GM12864 (cell line): ENCODE measurements around the gene ADORA2B.

Experiments
- DNase-seq: peaks from one replicate; pipeline ENCODE4 v3.0.0-alpha.2; 2011; ENCODE audit warnings: low read depth
- H3K4me3 ChIP-seq: 2 replicates; pipeline ENCODE4 v1.5.1; 2011; ENCODE audit warnings: mild to moderate bottlenecking, low read depth, low read length, control low read depth
- TF ChIP-seq, protein P1 (sequence below): IDR thresholded peaks from 2 replicates; pipeline ENCODE4 v1.5.1; 2011; ENCODE audit warnings: low read depth, mild to moderate bottlenecking, moderate library complexity, low read length, control low read depth, inconsistent platforms; ENCODE audit errors: missing control alignments

Gene ADORA2B

DNA sequence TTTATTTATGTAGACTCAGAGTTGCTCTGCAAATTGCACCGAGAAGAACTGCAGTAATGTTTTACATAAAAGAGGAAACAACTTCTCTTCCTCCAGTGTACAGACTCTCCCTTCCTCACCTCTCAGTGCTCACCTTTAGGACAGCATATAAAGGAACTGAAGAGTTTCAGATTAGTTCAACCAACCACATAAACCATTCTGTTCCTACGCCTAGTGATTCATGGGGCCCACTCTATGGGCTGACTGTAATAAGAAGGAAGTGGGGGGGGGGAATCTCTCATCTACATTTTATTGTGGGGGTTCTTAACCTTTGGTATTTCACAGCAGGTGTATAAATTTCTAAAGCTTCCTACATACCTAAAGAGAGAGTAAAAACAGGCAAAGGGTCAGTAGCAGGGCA, 36.3 kb downstream of the ADORA2B start:
- no peak overlapping the region for H3K4me3 ChIP-seq
- peak; percentile 45 for DNase-seq
- TF ChIP-seq, protein P1, sequence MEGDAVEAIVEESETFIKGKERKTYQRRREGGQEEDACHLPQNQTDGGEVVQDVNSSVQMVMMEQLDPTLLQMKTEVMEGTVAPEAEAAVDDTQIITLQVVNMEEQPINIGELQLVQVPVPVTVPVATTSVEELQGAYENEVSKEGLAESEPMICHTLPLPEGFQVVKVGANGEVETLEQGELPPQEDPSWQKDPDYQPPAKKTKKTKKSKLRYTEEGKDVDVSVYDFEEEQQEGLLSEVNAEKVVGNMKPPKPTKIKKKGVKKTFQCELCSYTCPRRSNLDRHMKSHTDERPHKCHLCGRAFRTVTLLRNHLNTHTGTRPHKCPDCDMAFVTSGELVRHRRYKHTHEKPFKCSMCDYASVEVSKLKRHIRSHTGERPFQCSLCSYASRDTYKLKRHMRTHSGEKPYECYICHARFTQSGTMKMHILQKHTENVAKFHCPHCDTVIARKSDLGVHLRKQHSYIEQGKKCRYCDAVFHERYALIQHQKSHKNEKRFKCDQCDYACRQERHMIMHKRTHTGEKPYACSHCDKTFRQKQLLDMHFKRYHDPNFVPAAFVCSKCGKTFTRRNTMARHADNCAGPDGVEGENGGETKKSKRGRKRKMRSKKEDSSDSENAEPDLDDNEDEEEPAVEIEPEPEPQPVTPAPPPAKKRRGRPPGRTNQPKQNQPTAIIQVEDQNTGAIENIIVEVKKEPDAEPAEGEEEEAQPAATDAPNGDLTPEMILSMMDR, result no peak

DNA sequence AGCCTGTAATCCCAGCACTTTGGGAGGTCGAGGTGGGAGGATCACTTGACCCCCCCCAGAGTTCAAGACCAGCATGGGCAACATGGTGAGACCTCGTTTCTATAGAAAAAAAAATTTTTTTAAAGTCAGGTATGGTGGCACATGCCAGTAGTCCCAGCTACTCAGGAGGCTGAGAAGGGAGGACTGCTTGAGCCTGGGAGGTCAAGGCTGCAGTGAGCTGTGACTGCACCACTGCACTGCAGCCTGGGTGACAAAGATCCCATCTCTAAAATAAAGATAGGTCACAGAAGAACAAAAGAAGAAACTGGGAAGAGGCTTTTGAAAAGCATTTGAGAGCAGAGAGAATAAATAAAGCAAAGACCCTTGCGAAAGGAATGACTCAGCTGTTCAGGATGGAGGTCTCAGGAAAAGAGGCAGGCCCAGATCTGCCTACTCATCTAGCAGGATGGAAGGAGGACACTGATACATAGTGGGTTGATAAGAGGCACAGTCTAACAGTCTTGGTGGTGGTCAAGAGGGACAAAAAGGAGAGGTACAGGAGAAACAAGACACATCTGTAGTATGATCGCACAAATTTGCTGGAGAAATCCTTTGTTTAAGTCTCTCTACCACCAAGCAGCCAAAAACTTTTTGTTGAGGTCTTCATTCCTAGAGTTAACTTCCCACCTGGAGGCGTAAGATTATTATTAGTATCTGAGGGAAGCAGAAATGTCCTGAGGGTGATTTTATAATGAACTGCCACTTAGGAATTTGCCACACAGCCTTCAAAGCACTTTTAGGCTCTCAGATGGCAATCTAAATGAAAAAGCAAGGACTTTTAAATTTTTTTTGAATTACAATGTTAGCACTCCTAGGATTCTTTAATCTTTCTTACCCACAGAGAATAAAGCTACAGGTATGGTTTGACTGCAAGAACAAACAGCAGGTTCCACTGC, 37.0 kb downstream of the ADORA2B start:
- H3K4me3 ChIP-seq, result no peak overlapping the region
- TF ChIP-seq, protein P1, result no peak
- no peak for DNase-seq

DNA sequence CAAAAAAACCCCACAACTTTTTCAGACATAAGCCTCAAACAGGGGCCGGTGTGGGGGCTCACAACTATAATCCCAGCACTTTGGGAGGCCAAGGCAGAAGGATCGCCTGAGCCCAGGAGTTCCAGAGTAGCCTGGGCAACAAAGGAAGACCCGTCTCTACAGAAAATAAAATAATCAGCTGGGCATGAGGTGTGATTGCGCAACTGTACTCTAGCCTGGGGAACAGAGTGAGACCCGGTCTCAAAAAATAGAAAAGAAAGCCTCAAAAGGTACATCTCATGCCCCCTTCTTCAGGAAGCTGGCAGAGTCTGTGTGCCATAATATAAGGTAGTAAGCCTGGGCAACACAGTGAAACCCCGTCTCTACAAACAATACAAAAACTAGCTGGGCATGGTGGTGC, 51.4 kb downstream of the ADORA2B start:
- DNase-seq, result no peak
- TF ChIP-seq, protein P1, result no peak
- H3K4me3 ChIP-seq, result no peak overlapping the region

DNA sequence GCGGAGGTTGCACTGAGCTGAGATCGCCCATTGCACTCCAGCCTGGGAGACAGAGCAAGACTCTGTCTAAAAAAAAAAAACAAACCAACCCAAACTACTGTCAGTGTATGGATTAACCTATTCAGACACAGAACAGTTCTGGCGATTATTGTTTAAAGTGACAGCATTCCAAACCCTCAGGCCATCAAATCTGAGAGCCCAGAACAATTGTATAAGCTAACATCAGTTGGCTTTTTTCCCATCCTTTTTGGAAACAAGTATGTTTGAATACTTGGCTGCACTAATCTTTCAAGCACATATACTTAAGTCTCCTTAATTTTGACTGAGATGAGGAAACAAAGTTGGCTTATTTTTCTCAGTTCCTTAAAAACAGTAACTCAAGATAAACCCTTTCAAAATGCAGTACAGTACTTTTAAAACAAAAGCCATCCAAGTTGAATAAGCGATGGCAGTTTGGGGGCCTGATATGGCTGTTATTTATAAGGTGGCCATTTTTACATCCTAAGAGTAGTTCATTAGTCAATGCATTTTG, 53.2 kb downstream of the ADORA2B start:
- no peak for DNase-seq
- TF ChIP-seq, protein P1, result no peak
- no peak overlapping the region for H3K4me3 ChIP-seq

DNA sequence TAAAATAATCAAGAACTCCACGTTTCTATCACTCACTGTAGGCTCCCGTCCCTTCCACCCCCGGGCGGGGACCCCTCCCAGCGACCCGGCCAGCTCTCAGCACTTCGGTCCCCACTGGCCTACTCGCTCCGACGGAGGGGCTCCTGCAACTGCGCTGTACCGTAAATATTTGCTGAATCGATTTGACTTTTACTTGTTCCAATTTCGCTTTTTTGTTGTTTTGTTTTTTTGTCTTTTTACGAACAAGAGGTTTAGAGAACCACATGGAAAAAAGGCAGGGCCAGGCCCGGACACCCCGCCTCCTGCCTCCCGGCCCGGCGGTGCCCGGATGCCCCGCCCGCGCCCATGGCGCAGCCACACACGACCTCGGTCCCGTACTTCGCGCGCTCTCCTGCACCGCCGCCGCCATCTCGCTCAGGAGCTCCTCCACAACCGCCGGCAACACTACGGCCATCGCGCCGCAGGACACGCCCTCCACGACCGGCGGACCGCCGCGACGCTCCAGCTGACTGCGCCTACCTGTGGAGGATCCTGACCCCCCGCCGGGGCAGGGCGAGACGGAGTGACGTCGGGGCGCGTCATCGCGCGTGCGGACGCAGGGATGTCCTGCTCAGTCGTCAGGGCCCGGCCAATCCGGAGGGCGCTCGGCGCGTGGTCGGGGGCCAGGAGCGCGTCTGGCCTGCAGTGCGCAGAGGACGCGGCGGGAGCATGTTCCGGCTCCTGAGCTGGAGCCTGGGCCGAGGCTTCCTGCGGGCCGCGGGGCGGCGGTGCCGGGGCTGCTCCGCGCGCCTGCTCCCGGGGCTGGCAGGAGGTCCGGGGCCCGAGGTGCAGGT, 54.4 kb downstream of the ADORA2B start, which contains the start of the genes TTC19 and ZSWIM7:
Gene TTC19 (plus strand): TSS at position 684 of the 833 bp plus-strand sequence. CDS start 25 bp downstream, at position 709.
Gene ZSWIM7 (minus strand): TSS at position 564 of the 833 bp plus-strand sequence. CDS start 110 bp downstream, at position 454.
- peak; percentile 85 for DNase-seq
- TF ChIP-seq, protein P1, result no peak
- H3K4me3 ChIP-seq, result peak within 1 kb of the TSS; percentile 74

DNA sequence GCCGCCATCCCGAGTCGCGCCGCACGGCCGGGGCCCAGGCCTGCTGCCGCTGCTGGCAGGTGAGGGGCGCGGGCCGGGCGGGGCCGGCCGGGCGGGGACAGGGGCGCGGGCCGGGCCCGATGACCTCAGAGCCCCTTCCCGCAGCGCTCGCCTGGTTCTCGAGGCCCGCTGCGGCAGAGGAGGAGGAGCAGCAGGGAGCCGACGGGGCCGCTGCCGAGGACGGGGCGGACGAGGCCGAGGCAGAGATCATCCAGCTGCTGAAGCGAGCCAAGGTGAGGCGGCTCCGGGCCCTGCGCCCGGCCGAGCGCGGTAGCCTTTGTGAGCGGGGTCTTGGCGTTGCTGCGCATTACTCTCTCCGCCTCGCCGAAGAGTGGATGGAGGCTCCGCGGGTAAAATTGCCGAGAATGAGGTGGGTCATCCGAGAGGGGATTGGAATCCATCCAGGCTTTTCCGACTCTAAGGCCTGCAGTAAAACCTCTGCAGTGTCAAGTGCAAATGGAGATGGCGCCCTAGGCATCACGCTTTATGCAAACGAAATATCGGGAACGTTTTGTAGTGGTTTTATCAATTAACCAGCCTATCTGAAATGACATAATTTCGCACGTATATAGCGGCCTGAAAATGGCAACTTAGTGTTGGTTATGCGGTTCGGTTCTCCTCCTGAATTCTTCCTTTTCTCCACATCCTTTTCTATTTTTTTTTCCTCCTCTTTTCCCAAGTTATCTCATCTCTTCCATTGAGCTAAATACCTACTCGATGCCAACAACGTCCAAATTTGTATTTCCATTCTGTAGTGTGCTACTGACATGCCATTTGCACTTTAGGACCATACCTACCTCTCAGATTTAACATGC, 55.3 kb downstream of the ADORA2B start:
- TF ChIP-seq, protein P1, result no peak
- H3K4me3 ChIP-seq, result peak overlapping the region; percentile 74
- no peak for DNase-seq
